HG03095 (cell line): Measurements from ENCODE around the gene DBNL.

Source experiments
- ATAC-seq: cut with Tn5 transposase; IDR thresholded peaks from one replicate; pipeline ENCODE4 v1.9.1; 2021; ENCODE audit warnings: moderate library complexity; ENCODE audit not compliant: unreplicated experiment

The DBNL gene

GRCh38 chr7:44097064-44097932, 52.8 kb downstream of the DBNL start:
- no peak for ATAC-seq

- ATAC-seq: no peak
These were observed 53.9 kb downstream of the DBNL start for GRCh38 chr7:44098092-44099068.

- ATAC-seq: no peak
These were observed 55.2 kb downstream of the DBNL start for GRCh38 chr7:44099669-44100068.

GRCh38 chr7:44100458-44101302, 56.2 kb downstream of the DBNL start:
- ATAC-seq: no peak

GRCh38 chr7:44101303-44101965, 56.9 kb downstream of the DBNL start:
- no peak for ATAC-seq

- no peak for ATAC-seq
These were observed 57.7 kb downstream of the DBNL start for GRCh38 chr7:44101966-44102845.

GRCh38 chr7:44102846-44103565, 58.5 kb downstream of the DBNL start:
- ATAC-seq: no peak

GRCh38 chr7:44103566-44103922, 59.0 kb downstream of the DBNL start:
- no peak for ATAC-seq

- no peak for ATAC-seq
These were observed 59.7 kb downstream of the DBNL start, which contains the start of gene AEBP1 for GRCh38 chr7:44103923-44104859. Gene AEBP1, plus strand, starts transcription at chr7:44104345. Its CDS starts 321 bp downstream, at chr7:44104666.

GRCh38 chr7:44104860-44105771, 60.6 kb downstream of the DBNL start:
- ATAC-seq: no peak

- ATAC-seq: no peak
These were observed 61.3 kb downstream of the DBNL start for GRCh38 chr7:44105832-44106231.

GRCh38 chr7:44106311-44107065, 62.0 kb downstream of the DBNL start:
- ATAC-seq: no peak

- ATAC-seq: no peak
These were observed 62.8 kb downstream of the DBNL start for GRCh38 chr7:44107116-44107960.

GRCh38 chr7:44107961-44108767, 63.7 kb downstream of the DBNL start:
- no peak for ATAC-seq
